Measurements from ENCODE around the gene CEP85L.

Gene CEP85L

DNA sequence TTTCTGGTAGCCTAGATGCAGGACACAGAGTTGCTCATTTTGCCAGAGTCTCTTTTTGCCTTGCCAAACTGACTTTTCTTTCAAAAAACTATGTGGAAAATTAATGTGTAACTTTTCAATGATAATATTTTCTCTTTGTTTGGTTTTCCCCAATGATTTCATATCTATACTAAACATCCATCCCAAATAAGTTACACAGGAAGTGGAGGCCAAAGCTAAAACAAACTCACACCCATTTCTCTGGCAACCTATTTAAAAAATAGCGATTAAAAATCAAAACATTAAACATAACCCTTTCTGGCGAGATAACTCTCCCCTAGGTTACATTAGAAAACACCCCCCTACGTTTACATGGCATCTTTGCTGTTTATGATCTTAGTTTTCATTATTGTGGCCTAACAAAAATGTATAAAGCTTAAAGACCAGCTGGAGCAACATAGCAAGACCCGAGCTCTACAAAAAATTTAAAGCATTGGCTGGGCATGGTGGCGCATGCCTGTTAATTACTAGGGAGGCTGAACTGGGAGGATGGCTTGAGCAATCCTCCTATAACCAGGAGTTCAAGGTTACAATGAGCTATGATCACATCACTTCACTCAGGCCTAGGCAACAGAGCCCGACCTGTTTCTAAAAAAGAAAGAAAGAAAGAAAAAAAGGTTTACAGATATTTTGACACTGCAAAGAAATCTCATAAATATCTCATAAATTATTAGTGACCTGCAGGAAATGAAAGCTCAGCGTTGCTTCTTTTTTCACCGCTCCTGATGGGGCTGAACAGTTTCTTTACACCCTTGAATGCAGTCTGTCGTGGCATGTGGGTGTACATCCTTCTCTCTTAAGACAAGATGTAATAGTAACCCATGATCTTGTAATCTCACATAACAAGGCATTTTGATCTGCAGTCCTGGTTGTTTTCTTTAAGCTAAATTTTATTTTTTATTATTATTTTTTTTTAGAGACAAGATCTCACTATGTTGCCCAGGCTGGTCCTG lies 32.8 kb upstream of the CEP85L start:
- H3K4me3 ChIP-seq (ENCODE audit: low read depth, low read length), result no peak overlapping the region
- DNase-seq (ENCODE audit: low read depth), result no peak
- in situ Hi-C loops (cut with HindIII; ENCODE audit: low sequenced_read_pairs), result no loop called here
- TF ChIP-seq CTCF (IDR thresholded peaks at IDR 0.05; ENCODE audit: low read depth, low read length, missing control alignments), result no peak

DNA sequence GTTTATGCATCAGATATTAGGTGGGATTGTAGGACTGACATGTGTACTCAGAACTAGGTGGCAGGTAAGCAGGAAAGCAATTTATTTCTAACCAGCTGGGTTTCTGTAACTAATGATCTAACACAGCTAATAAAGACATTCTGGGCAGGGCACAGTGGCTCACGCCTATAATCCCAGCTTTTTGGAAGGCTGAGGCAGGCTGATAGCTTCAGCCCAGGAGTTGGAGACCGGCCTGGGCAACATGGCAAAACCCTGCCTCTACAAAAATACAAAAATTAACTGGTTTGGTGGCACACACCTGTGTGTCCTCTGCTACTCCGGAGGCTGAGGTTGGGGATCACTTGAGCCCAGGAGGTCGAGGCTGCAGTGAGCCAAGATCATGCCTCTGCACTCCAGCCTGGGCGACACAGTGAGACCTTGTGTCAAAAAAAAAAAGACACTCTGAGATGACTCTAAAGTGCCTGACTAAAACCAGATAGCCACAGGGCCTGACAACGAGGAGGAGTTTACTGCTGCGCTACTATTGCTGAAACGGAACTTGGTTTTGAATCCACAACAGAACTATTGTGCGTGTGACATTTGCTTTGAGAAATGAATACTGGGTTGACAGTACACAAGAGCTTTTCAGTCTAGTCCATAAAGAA lies 29.2 kb upstream of the CEP85L start:
- no peak for DNase-seq (ENCODE audit: low read depth)
- H3K4me3 ChIP-seq (ENCODE audit: low read depth, low read length), result no peak overlapping the region
- no peak for TF ChIP-seq CTCF (IDR thresholded peaks at IDR 0.05; ENCODE audit: low read depth, low read length, missing control alignments)
- in situ Hi-C loops (cut with HindIII; ENCODE audit: low sequenced_read_pairs), result no loop called here

DNA sequence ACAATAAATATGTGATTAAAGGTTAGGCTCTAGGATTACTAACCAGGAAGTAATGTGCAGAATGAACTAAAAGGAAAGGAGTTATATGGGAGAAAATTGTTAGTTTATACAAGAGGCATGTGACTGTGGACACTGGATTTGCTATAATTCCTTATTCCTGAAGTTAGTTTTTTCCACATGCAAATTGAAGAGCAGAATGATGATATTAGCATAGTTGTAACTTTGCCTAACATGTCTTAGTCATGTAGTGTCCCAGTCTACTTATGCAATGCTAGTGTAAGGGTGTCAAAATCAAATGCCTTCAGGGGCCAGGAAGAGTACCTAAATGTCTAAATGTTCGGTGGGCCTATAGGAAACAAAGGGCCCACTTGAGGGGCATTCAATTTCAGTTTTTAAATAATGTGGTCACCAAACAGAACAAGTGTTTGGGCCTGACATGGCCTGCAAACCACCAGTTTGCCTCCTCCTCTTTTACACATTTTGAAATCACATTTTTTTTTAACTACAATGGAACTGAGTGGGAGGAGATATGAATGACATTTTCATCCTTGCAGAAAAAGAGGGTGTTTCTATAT lies 28.0 kb upstream of the CEP85L start:
- in situ Hi-C loops (cut with HindIII; ENCODE audit: low sequenced_read_pairs), result no loop called here
- no peak overlapping the region for H3K4me3 ChIP-seq (ENCODE audit: low read depth, low read length)
- no peak for DNase-seq (ENCODE audit: low read depth)
- TF ChIP-seq CTCF (IDR thresholded peaks at IDR 0.05; ENCODE audit: low read depth, low read length, missing control alignments), result no peak

DNA sequence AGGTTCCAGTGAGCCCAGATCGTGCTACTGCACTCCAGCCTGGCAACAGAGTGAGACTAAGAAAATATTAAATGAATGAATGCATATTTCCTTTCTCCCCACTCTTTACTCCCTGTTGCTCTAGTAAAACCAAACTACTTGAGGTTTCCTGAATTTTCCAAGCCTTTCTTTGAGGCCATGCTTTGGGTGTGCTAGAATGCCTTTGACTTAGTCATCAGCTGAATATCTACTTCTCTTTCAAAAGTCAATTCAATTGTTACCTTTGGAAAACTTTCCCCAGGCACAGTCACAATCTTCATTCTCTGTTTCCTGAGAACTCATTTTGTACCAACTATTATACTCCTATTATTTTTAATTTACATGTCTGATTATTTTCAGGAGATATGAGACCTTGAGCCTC lies 27.5 kb upstream of the CEP85L start:
- H3K4me3 ChIP-seq (ENCODE audit: low read depth, low read length), result no peak overlapping the region
- DNase-seq (ENCODE audit: low read depth), result peak; percentile 34
- TF ChIP-seq CTCF (IDR thresholded peaks at IDR 0.05; ENCODE audit: low read depth, low read length, missing control alignments), result no peak
- in situ Hi-C loops (cut with HindIII; ENCODE audit: low sequenced_read_pairs), result no loop called here

GRCh38 chr6:118677193-118677592 lies 25.8 kb upstream of the CEP85L start:
- TF ChIP-seq CTCF (IDR thresholded peaks at IDR 0.05; ENCODE audit: low read depth, low read length, missing control alignments), result no peak
- in situ Hi-C loops (cut with HindIII; ENCODE audit: low sequenced_read_pairs), result no loop called here
- DNase-seq (ENCODE audit: low read depth), result no peak
- no peak overlapping the region for H3K4me3 ChIP-seq (ENCODE audit: low read depth, low read length)

DNA sequence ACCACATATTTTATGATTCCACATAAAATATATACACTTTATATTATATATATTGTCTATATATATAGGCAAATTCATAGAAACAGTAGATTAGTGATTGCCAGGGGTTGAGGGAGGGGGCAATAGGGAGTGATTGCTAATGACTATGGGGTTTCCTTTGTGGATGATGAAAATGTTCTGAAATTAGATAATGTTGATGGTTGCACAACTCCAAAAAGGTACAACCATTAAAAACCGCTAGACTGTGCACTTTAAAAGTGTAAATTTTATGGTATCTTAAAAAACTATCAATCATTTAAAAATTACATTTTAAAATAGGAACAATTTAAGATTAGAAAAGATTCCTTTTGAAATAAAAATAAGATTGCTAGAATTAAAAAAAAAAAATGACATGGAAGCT lies 23.8 kb upstream of the CEP85L start:
- in situ Hi-C loops (cut with HindIII; ENCODE audit: low sequenced_read_pairs), result no loop called here
- no peak overlapping the region for H3K4me3 ChIP-seq (ENCODE audit: low read depth, low read length)
- no peak for DNase-seq (ENCODE audit: low read depth)
- TF ChIP-seq CTCF (IDR thresholded peaks at IDR 0.05; ENCODE audit: low read depth, low read length, missing control alignments), result no peak

Measured in astrocyte of the cerebellum (primary cell).